SK-N-SH (cell line): ENCODE data around the gene ATP13A5. TPM values are rescaled to one million over a fixed set of nuclear protein-coding genes. Genes with fewer than 3 reads are reported as not detected.

Source experiments
- CTCF ChIA-PET: fragments of 300-600, 350-600 bp; formaldehyde crosslinking; extraction: SDS; loops from one replicate; lab custom pipeline; 2021; lab: Yijun Ruan, JAX
- POLR2A ChIA-PET: fragments of 350-600 bp; sonication (Branson Sonifier 250); formaldehyde crosslinking; extraction: SDS; loops from one replicate; lab custom pipeline; 2020; ENCODE audit warnings: antibody characterized with exemption, inconsistent platforms; lab: Yijun Ruan, JAX
- DNase-seq: peaks from one replicate; pipeline ENCODE4 v3.0.0; 2012
- H2AFZ ChIP-seq: fragments of 200-600 bp; sonication (generic); 2 replicates; pipeline ENCODE4 v1.8.1; 2016; ENCODE audit warnings: antibody characterized with exemption, mild to moderate bottlenecking, low read depth
- H3F3A ChIP-seq: fragments of 200-600 bp; sonication (generic); replicated peaks from 2 replicates; pipeline ENCODE3; 2016; ENCODE audit warnings: antibody characterized with exemption, mild to moderate bottlenecking; ENCODE audit not compliant: insufficient read depth
- H3K27ac ChIP-seq, 2 experiments: fragments of 200-500 bp in 1 of 2; fragments of 200-600 bp in 1 of 2; sonication (Bioruptor generic) in 1 of 2; sonication (generic), shearing (Covaris generic) in 1 of 2; 2 replicates each; pipeline versions ENCODE4 v1.5.1 to v1.6.1; 2014 to 2016; ENCODE audit warnings: low read depth in 2 of 2, inconsistent platforms in 1 of 2, low read length in 1 of 2, mild to moderate bottlenecking in 1 of 2, mixed read lengths in 1 of 2
- H3K27me3 ChIP-seq: fragments of 200-600 bp; sonication (generic), shearing (Covaris generic); 2 replicates; pipeline ENCODE4 v1.6.1; 2016; ENCODE audit warnings: mixed run types; ENCODE audit not compliant: insufficient read depth
- H3K36me3 ChIP-seq, 2 experiments: fragments of 200-500 bp in 1 of 2; fragments of 200-600 bp in 1 of 2; sonication (Bioruptor generic) in 1 of 2; sonication (generic) in 1 of 2; replicated peaks in 1 of 2; 2 replicates each; pipeline versions ENCODE3 to v1.5.1; 2014 to 2016; ENCODE audit warnings: low read length in 1 of 2, mild to moderate bottlenecking in 1 of 2; ENCODE audit not compliant: insufficient read depth in 2 of 2, control insufficient read depth in 1 of 2
- H3K4me1 ChIP-seq, 2 experiments: fragments of 200-500 bp in 1 of 2; fragments of 200-600 bp in 1 of 2; sonication (Bioruptor generic) in 1 of 2; sonication (generic), shearing (Covaris generic) in 1 of 2; 2 replicates each; pipeline versions ENCODE4 v1.5.1 to v1.6.1; 2014 to 2016; ENCODE audit warnings: low read depth in 1 of 2, low read length in 1 of 2, mixed run types in 1 of 2; ENCODE audit not compliant: insufficient read depth in 2 of 2, control insufficient read depth in 1 of 2
- H3K4me2 ChIP-seq: fragments of 200-600 bp; sonication (generic), shearing (Covaris generic); 2 replicates; pipeline ENCODE4 v1.6.1; 2017; ENCODE audit warnings: mixed run types
- H3K4me3 ChIP-seq, 2 experiments: fragments of 200-500 bp in 1 of 2; fragments of 200-600 bp in 1 of 2; sonication (Bioruptor generic) in 1 of 2; sonication (generic), shearing (Covaris generic) in 1 of 2; 2 replicates each; pipeline versions ENCODE4 v1.5.1 to v1.8.1; 2014 to 2016; ENCODE audit warnings: low read depth in 2 of 2, inconsistent platforms in 1 of 2, low read length in 1 of 2, mild to moderate bottlenecking in 1 of 2, mixed read lengths in 1 of 2, moderate library complexity in 1 of 2
- H3K79me2 ChIP-seq: fragments of 200-600 bp; sonication (generic); 2 replicates; pipeline ENCODE4 v1.8.1; 2017; ENCODE audit warnings: mild to moderate bottlenecking; ENCODE audit not compliant: insufficient read depth
- H3K9ac ChIP-seq: fragments of 200-600 bp; sonication (generic); 2 replicates; pipeline ENCODE4 v1.6.1; 2017; ENCODE audit warnings: mixed run types
- H3K9me2 ChIP-seq: fragments of 200-600 bp; sonication (generic); 2 replicates; pipeline ENCODE4 v1.6.1; 2017; ENCODE audit warnings: mixed run types
- H3K9me3 ChIP-seq: fragments of 200-600 bp; sonication (generic); 2 replicates; pipeline ENCODE4 v1.6.1; 2017; ENCODE audit warnings: mixed run types, mild to moderate bottlenecking, moderate library complexity
- H4K20me1 ChIP-seq: fragments of 200-600 bp; sonication (generic); 2 replicates; pipeline ENCODE4 v1.6.1; 2017; ENCODE audit warnings: mild to moderate bottlenecking, mixed run types; ENCODE audit not compliant: insufficient read depth
- CHD2 ChIP-seq: fragments of 150-350 bp; IDR thresholded peaks from 2 replicates; pipeline ENCODE4 v1.6.1; 2018; ENCODE audit warnings: low read length; ENCODE audit not compliant: partially characterized antibody
- CTCF ChIP-seq: fragments of 200-600 bp; sonication (generic); IDR thresholded peaks from 2 replicates; pipeline ENCODE4 v1.6.1; 2017; ENCODE audit warnings: antibody characterized with exemption, mild to moderate bottlenecking, moderate library complexity
- EP300 ChIP-seq, 2 experiments: IDR thresholded peaks; 2 replicates each; pipeline versions ENCODE4 v1.4.0 to v1.6.1; 2012; ENCODE audit warnings: borderline replicate concordance in 1 of 2, low read depth in 1 of 2, low read length in 1 of 2
- EZH2phosphoT487 ChIP-seq: fragments of 200-600 bp; sonication (generic); IDR thresholded peaks from 2 replicates; pipeline ENCODE4 v1.6.1; 2017; ENCODE audit warnings: low read depth, mixed run types, mild to moderate bottlenecking, antibody characterized with exemption, moderate library complexity, borderline replicate concordance
- FOSL2 ChIP-seq: IDR thresholded peaks from 2 replicates; pipeline ENCODE4 v1.4.0; 2012; ENCODE audit warnings: low read depth, mild to moderate bottlenecking, moderate library complexity, borderline replicate concordance
- FOXJ3 ChIP-seq: sonication (generic); formaldehyde crosslinking; IDR thresholded peaks from 2 replicates; pipeline ENCODE4 v1.5.1; 2020; ENCODE audit warnings: mild to moderate bottlenecking, missing genetic modification reagents
- JUND ChIP-seq: IDR thresholded peaks from 2 replicates; pipeline ENCODE4 v1.4.0; 2012
- MAX ChIP-seq: IDR thresholded peaks from 2 replicates; pipeline ENCODE4 v1.4.0; 2012; ENCODE audit warnings: low read depth
- NFIC ChIP-seq: IDR thresholded peaks from 2 replicates; pipeline ENCODE4 v1.4.0; 2012; ENCODE audit warnings: borderline replicate concordance
- NRF1 ChIP-seq: IDR thresholded peaks from 2 replicates; pipeline ENCODE4 v1.6.1; 2012; ENCODE audit warnings: low read depth, mild to moderate bottlenecking, low read length
- PBX3 ChIP-seq: IDR thresholded peaks from 2 replicates; pipeline ENCODE4; 2012
- RAD21 ChIP-seq: IDR thresholded peaks from 2 replicates; pipeline ENCODE4 v1.6.1; 2012; ENCODE audit warnings: mild to moderate bottlenecking, low read length
- RCOR1 ChIP-seq: fragments of 150-350 bp; IDR thresholded peaks from 2 replicates; pipeline ENCODE4 v1.6.1; 2017; ENCODE audit warnings: antibody characterized with exemption, low read length
- RXRA ChIP-seq: IDR thresholded peaks from 2 replicates; pipeline ENCODE4 v1.4.0; 2012; ENCODE audit warnings: low read depth, mild to moderate bottlenecking, borderline replicate concordance
- SMC3 ChIP-seq: IDR thresholded peaks from 2 replicates; pipeline ENCODE4 v1.6.1; 2012; ENCODE audit warnings: low read depth, low read length, improper control_type of control experiment
- TAF1 ChIP-seq: IDR thresholded peaks from 2 replicates; pipeline ENCODE4 v1.6.1; 2012; ENCODE audit warnings: low read depth, mild to moderate bottlenecking, low read length, moderate library complexity, borderline replicate concordance
- TCF12 ChIP-seq: IDR thresholded peaks from 2 replicates; pipeline ENCODE4 v1.4.0; 2012
- ZBTB33 ChIP-seq: IDR thresholded peaks from 2 replicates; pipeline ENCODE4 v1.4.0; 2012; ENCODE audit warnings: low read depth, borderline replicate concordance
- WGBS: methylation state at CpG from one replicate; pipeline ENCODE4 v1.1.6; 2017; ENCODE audit warnings: low lambda C conversion rate; 5-methylcytosine and 5-hydroxymethylcytosine counted together
- polyA plus RNA-seq, 3 experiments: library from polyadenylated mRNA; depleted of rRNA; stranded (reverse); fragments of >200 nt; gene quantifications; 2 replicates each; pipeline ENCODE4 v1.2.3, GENCODE V29; 2012

ATP13A5 gene
- polyA plus RNA-seq, 1 of the 3 experiments (the other 2 are of a cell fraction) = not detected

GRCh38 chr3:193229851-193230420 is 148.6 kb downstream of the ATP13A5 start:
- TF ChIP-seq NFIC = no peak
- no peak for TF ChIP-seq TAF1
- TF ChIP-seq FOSL2 = no peak
- TF ChIP-seq CHD2 = no peak
- no peak for TF ChIP-seq NRF1
- TF ChIP-seq ZBTB33 = no peak
- no peak for TF ChIP-seq RXRA
- TF ChIP-seq SMC3 = no peak
- 26% methylated on average over 4 of the region's 4 CpGs for WGBS
- Histone ChIP-seq H3K79me2 (no peaks in the 10 kb centered on the region), H3K4me3 (no peak overlapping the region), H3K9me3 (no peaks in the 10 kb centered on the region), H3K27ac (no peak overlapping the region), H3K9ac (no peak overlapping the region), H3K4me2 (no peak overlapping the region), H2AFZ (no peak overlapping the region), H3K9me2 (no peaks in the 10 kb centered on the region), H3K27me3 (no peaks in the 10 kb centered on the region), H3K36me3 (no peaks in the 10 kb centered on the region), H3K4me1 (no peaks in the 10 kb centered on the region), H3F3A (no peaks in the 10 kb centered on the region), H4K20me1 (no peaks in the 10 kb centered on the region)
- ChIA-PET CTCF (no interaction called here), POLR2A (no interaction called here)
- no peak for DNase-seq

- ChIA-PET CTCF (no interaction called here), POLR2A (no interaction called here)
- H2AFZ ChIP-seq = no peak overlapping the region
- no peaks in the 10 kb centered on the region for H3K4me1 ChIP-seq
- TF ChIP-seq RCOR1 (no peak), NFIC (no peak), TCF12 (no peak), FOSL2 (no peak), CTCF (no peak), TAF1 (no peak), ZBTB33 (no peak), EZH2phosphoT487 (no peak), FOXJ3 (CRISPR knock-in tag) (no peak), JUND (no peak), MAX (no peak), SMC3 (no peak), RAD21 (no peak), PBX3 (no peak), EP300 (IDR thresholded peaks at IDR 0.05; ENCODE audit: borderline replicate concordance in 1 of 2, low read depth in 1 of 2, low read length in 1 of 2) (no peak)
- H3K27ac ChIP-seq = no peak overlapping the region
- H3K36me3 ChIP-seq = no peaks in the 10 kb centered on the region
- no peaks in the 10 kb centered on the region for H3K9me3 ChIP-seq
- no peak overlapping the region for H3K9ac ChIP-seq
- no peaks in the 10 kb centered on the region for H3K27me3 ChIP-seq
- H3K4me3 ChIP-seq = no peak overlapping the region
- H3K4me2 ChIP-seq = no peak overlapping the region
- no peaks in the 10 kb centered on the region for H3K9me2 ChIP-seq
- no peaks in the 10 kb centered on the region for H4K20me1 ChIP-seq
- H3F3A ChIP-seq = no peaks in the 10 kb centered on the region
- WGBS = 0% methylated on average over 1 of the region's 6 CpGs
- no peak for DNase-seq
- no peaks in the 10 kb centered on the region for H3K79me2 ChIP-seq
These were observed 150.3 kb downstream of the ATP13A5 start for GRCh38 chr3:193228206-193228605.
